IMR-90 (cell line): ENCODE measurements around the gene JMJD7. TPM values are rescaled to one million over a fixed set of nuclear protein-coding genes. Genes with fewer than 3 reads are reported as not detected.

Experiments used
- ATAC-seq: fragments of 200-7000 bp; cut with Tn5 transposase; 2 replicates; pipeline ENCODE4 v1.9.1; 2020; ENCODE audit warnings: low read depth, mild to moderate bottlenecking, moderate library complexity
- BruUV-seq: library from RNA; stranded (reverse); fragments of 400-500 nt; replicated peaks from 2 replicates; lab custom pipeline; 2021; lab: Mats Ljungman, UMichigan
- CTCF ChIA-PET: fragments of 300-600 bp; formaldehyde crosslinking; extraction: SDS; loops from one replicate; lab custom pipeline; 2021; ENCODE audit warnings: antibody characterized with exemption; lab: Yijun Ruan, JAX
- POLR2A ChIA-PET: fragments of 300-600 bp; sonication (Branson Sonifier 250); formaldehyde crosslinking; loops from one replicate; lab custom pipeline; 2022; ENCODE audit warnings: antibody characterized with exemption; ENCODE audit not compliant: unreplicated experiment; lab: Charles Lee
- DNase-seq: peaks from one replicate; pipeline ENCODE4 v3.0.0; 2013
- H2AFZ ChIP-seq: replicated peaks from 2 replicates; pipeline ENCODE3; 2013; ENCODE audit warnings: low read length, mild to moderate bottlenecking; ENCODE audit not compliant: poor library complexity
- H2AK5ac ChIP-seq: 2 replicates; pipeline ENCODE4 v1.6.1; 2013; ENCODE audit warnings: low read depth, low read length, inconsistent platforms
- H2AK9ac ChIP-seq: replicated peaks from 2 replicates; pipeline ENCODE3; 2013; ENCODE audit warnings: mild to moderate bottlenecking, low read depth, low read length, moderate library complexity; ENCODE audit not compliant: poor library complexity
- H2BK120ac ChIP-seq: 2 replicates; pipeline ENCODE4 v1.6.1; 2013; ENCODE audit warnings: low read depth, low read length, inconsistent platforms
- H2BK15ac ChIP-seq: 3 replicates; pipeline ENCODE4 v1.6.1; 2013; ENCODE audit warnings: low read depth, low read length, inconsistent platforms
- H2BK20ac ChIP-seq: 2 replicates; pipeline ENCODE4 v1.6.1; 2013; ENCODE audit warnings: low read depth, mild to moderate bottlenecking, inconsistent platforms, low read length, moderate library complexity
- H2BK5ac ChIP-seq: 2 replicates; pipeline ENCODE4 v1.6.1; 2013; ENCODE audit warnings: mild to moderate bottlenecking, low read depth, low read length, inconsistent platforms; ENCODE audit not compliant: poor library complexity, severe bottlenecking
- H3K14ac ChIP-seq: replicated peaks from 2 replicates; pipeline ENCODE4 v1.6.1; 2013; ENCODE audit warnings: low read depth, low read length, inconsistent platforms
- H3K18ac ChIP-seq: 2 replicates; pipeline ENCODE4 v1.6.1; 2013; ENCODE audit warnings: low read depth, low read length, control low read depth
- H3K23ac ChIP-seq: 2 replicates; pipeline ENCODE4 v1.6.1; 2013; ENCODE audit warnings: low read depth, low read length, inconsistent platforms
- H3K27ac ChIP-seq: 2 replicates; pipeline ENCODE4 v1.5.1; 2013; ENCODE audit warnings: mild to moderate bottlenecking, control low read depth, low read length; ENCODE audit not compliant: insufficient read depth
- H3K27me3 ChIP-seq: 2 replicates; pipeline ENCODE4 v1.6.1; 2013; ENCODE audit warnings: low read length; ENCODE audit not compliant: control insufficient read depth, insufficient read depth
- H3K36me3 ChIP-seq: 2 replicates; pipeline ENCODE4 v1.6.1; 2013; ENCODE audit warnings: low read length, mixed read lengths; ENCODE audit not compliant: control insufficient read depth, insufficient read depth
- H3K4ac ChIP-seq: 2 replicates; pipeline ENCODE4 v1.6.1; 2013; ENCODE audit warnings: low read depth, low read length, inconsistent platforms
- H3K4me1 ChIP-seq: 2 replicates; pipeline ENCODE4 v1.6.1; 2013; ENCODE audit warnings: low read length, mixed read lengths; ENCODE audit not compliant: control insufficient read depth, insufficient read depth
- H3K4me2 ChIP-seq: 2 replicates; pipeline ENCODE4 v1.6.1; 2013; ENCODE audit warnings: low read depth, mild to moderate bottlenecking, control low read depth, low read length, moderate library complexity
- H3K4me3 ChIP-seq: 2 replicates; pipeline ENCODE4 v1.5.1; 2013; ENCODE audit warnings: low read depth, mild to moderate bottlenecking, control low read depth, low read length, moderate library complexity; ENCODE audit not compliant: insufficient read depth
- H3K56ac ChIP-seq: 2 replicates; pipeline ENCODE4 v1.6.1; 2013; ENCODE audit warnings: low read length, inconsistent platforms; ENCODE audit not compliant: insufficient read depth; ENCODE audit errors: extremely low read depth
- H3K79me1 ChIP-seq, 2 experiments: 2 replicates each; pipeline ENCODE4 v1.6.1; 2013; ENCODE audit warnings: low read length in 2 of 2, inconsistent platforms in 1 of 2, low read depth in 1 of 2
- H3K9ac ChIP-seq: 2 replicates; pipeline ENCODE4 v1.6.1; 2013; ENCODE audit warnings: low read depth, low read length, control low read depth
- H3K9me1 ChIP-seq: 2 replicates; pipeline ENCODE4 v1.6.1; 2013; ENCODE audit warnings: low read length, inconsistent platforms; ENCODE audit not compliant: insufficient read depth
- H3K9me3 ChIP-seq: 2 replicates; pipeline ENCODE4 v1.6.1; 2013; ENCODE audit warnings: low read length; ENCODE audit not compliant: control insufficient read depth, insufficient read depth
- H4K20me1 ChIP-seq: 2 replicates; pipeline ENCODE4 v1.6.1; 2013; ENCODE audit warnings: low read length, inconsistent platforms; ENCODE audit not compliant: insufficient read depth
- H4K5ac ChIP-seq: 2 replicates; pipeline ENCODE4 v1.6.1; 2013; ENCODE audit warnings: mild to moderate bottlenecking, low read depth, low read length, control low read depth
- H4K8ac ChIP-seq, 2 experiments: 2 replicates each; pipeline ENCODE4 v1.6.1; 2013; ENCODE audit warnings: low read depth in 2 of 2, low read length in 2 of 2, control low read depth in 1 of 2, inconsistent platforms in 1 of 2
- H4K91ac ChIP-seq: 2 replicates; pipeline ENCODE4 v1.6.1; 2013; ENCODE audit warnings: low read depth, low read length, inconsistent platforms; ENCODE audit not compliant: insufficient read depth
- BHLHE40 ChIP-seq: fragments of 150-350 bp; IDR thresholded peaks from 2 replicates; pipeline ENCODE4 v1.6.1; 2016; ENCODE audit warnings: mild to moderate bottlenecking, low read depth, low read length
- CEBPB ChIP-seq: IDR thresholded peaks from 2 replicates; pipeline ENCODE4 v1.6.1; 2012; ENCODE audit warnings: low read depth, low read length, improper control_type of control experiment
- CHD1 ChIP-seq: IDR thresholded peaks from 2 replicates; pipeline ENCODE4 v1.6.1; 2012; ENCODE audit warnings: low read depth, low read length, improper control_type of control experiment
- ELK1 ChIP-seq: fragments of 150-350 bp; IDR thresholded peaks from 2 replicates; pipeline ENCODE4 v1.6.1; 2016; ENCODE audit warnings: low read depth, mild to moderate bottlenecking, low read length, moderate library complexity, borderline replicate concordance
- FOS ChIP-seq: fragments of 150-350 bp; IDR thresholded peaks from 2 replicates; pipeline ENCODE4 v1.6.1; 2016; ENCODE audit warnings: low read depth, low read length
- MAFK ChIP-seq: IDR thresholded peaks from 2 replicates; pipeline ENCODE4 v1.6.1; 2012; ENCODE audit warnings: low read depth, low read length, improper control_type of control experiment
- NFE2L2 ChIP-seq: fragments of 150-350 bp; IDR thresholded peaks from 2 replicates; pipeline ENCODE4 v1.6.1; 2016; ENCODE audit warnings: low read depth, mild to moderate bottlenecking, low read length
- POLR2A ChIP-seq: IDR thresholded peaks from 2 replicates; pipeline ENCODE4 v1.6.1; 2012; ENCODE audit warnings: mild to moderate bottlenecking, low read depth, low read length
- RCOR1 ChIP-seq: IDR thresholded peaks from 2 replicates; pipeline ENCODE4 v1.6.1; 2012; ENCODE audit warnings: mild to moderate bottlenecking, low read length, improper control_type of control experiment; ENCODE audit not compliant: insufficient replicate concordance
- RFX5 ChIP-seq: IDR thresholded peaks from 2 replicates; pipeline ENCODE4 v1.8.0; 2012; ENCODE audit warnings: low read depth, mild to moderate bottlenecking, low read length, moderate library complexity
- SMC3 ChIP-seq: fragments of 150-350 bp; IDR thresholded peaks from 2 replicates; pipeline ENCODE4 v1.6.1; 2016; ENCODE audit warnings: low read depth, mild to moderate bottlenecking, antibody characterized with exemption, low read length, moderate library complexity
- WGBS, 2 experiments: methylation state at CpG; one replicate each; pipeline versions ENCODE4 v1.1.5 to v1.1.7; 2013; ENCODE audit warnings: missing lambda C conversion rate in 2 of 2; ENCODE audit not compliant: insufficient read length in 1 of 2; ENCODE audit errors: extremely low coverage in 2 of 2; 5-methylcytosine and 5-hydroxymethylcytosine counted together
- dilution Hi-C: fragments of 300-500 bp; cut with HindIII; formaldehyde crosslinking; loops from one replicate; pipeline ENCODE4 v1.14.3; 2018; ENCODE audit warnings: low sequenced_read_pairs; ENCODE audit not compliant: unreplicated experiment
- in situ Hi-C: fragments of 300-500 bp; cut with MboI; formaldehyde crosslinking; loops from 3 replicates; pipeline ENCODE4 v1.14.3; 2019; ENCODE audit warnings: low sequenced_read_pairs, inconsistent platforms, mixed read lengths
- intact Hi-C: fragments of 100-400 bp; cut with micrococcal nuclease; formaldehyde crosslinking; loops from 2 replicates; pipeline ENCODE4 v1.10.0; 2022
- polyA plus RNA-seq, 3 experiments: library from polyadenylated mRNA; depleted of rRNA; stranded (reverse); fragments of >200 nt; gene quantifications; 2 replicates each; pipeline ENCODE4 v1.2.3, GENCODE V29; 2012; ENCODE audit warnings: low replicate concordance in 1 of 3
- total RNA-seq: library from RNA; depleted of rRNA; stranded (reverse); fragments of >200 nt; gene quantifications from 2 replicates; pipeline ENCODE4 v1.2.3, GENCODE V29; 2012

Gene JMJD7
- total and polyA plus RNA-seq, 2 of the 4 experiments (the other 2 are of a cell fraction), result 5.0 to 6.3 TPM

- Histone ChIP-seq H3K4me1 (peaks cover 4% of the 10 kb centered on the region), H3K18ac (no peak overlapping the region), H4K91ac (no peak overlapping the region), H3K14ac (no peak overlapping the region), H3K56ac (no peak overlapping the region), H3K9ac (no peak overlapping the region), H3K79me1 (peaks cover 33 to 74% of the 10 kb centered on the region in 2 experiments), H3K27me3 (no peaks in the 10 kb centered on the region), H4K8ac (no peak overlapping the region), H3K4ac (no peak overlapping the region), H3K23ac (0 out of 2 replicates have a peak overlapping the region, but pooled peaks have one; percentile 4), H2AK5ac (no peak overlapping the region), H2BK5ac (no peak overlapping the region), H4K5ac (no peak overlapping the region), H4K20me1 (0 out of 2 replicates have a peak, but pooled peaks cover 3% of the 10 kb centered on the region), H2BK120ac (no peak overlapping the region), H3K4me3 (no peak overlapping the region), H3K4me2 (no peak overlapping the region), H3K9me1 (peaks cover 25% of the 10 kb centered on the region), H3K27ac (no peak overlapping the region), H3K36me3 (peaks cover 12% of the 10 kb centered on the region), H3K9me3 (no peaks in the 10 kb centered on the region), H2BK15ac (no peak overlapping the region), H2BK20ac (no peak overlapping the region), H2AK9ac (no peak overlapping the region), H2AFZ (no peak overlapping the region)
- no CpG with 5 or more reads among the region's 2 CpGs for WGBS, 2 experiments
- DNase-seq (no peak), ATAC-seq (no peak)
- intact Hi-C loops (no loop called here), dilution Hi-C loops (no loop called here), in situ Hi-C loops (no loop called here)
- ChIA-PET POLR2A (no interaction called here), CTCF (no interaction called here)
- no TSS peak for BruUV-seq
- TF ChIP-seq CHD1 (no peak), POLR2A (no peak), FOS (no peak), MAFK (no peak), CEBPB (no peak), NFE2L2 (no peak), SMC3 (no peak), ELK1 (no peak), RCOR1 (no peak), BHLHE40 (no peak), RFX5 (no peak)
Measured at GRCh38 chr15:41804361-41804760, 23.5 kb upstream of the JMJD7 start.
